CD4-positive, alpha-beta T cell treated with Interleukin-2 at 100 ng/mL for 4 hours (primary cell): ENCODE measurements around the gene INSIG1.

Experiments
- DNase-seq: peaks from one replicate; pipeline ENCODE4 v3.0.0-alpha.2; 2020; ENCODE audit warnings: low spot score

Gene INSIG1

GRCh38 chr7:155351120-155351870 is 53.6 kb downstream of the INSIG1 start:
- no peak for DNase-seq

GRCh38 chr7:155352076-155352752 is 54.5 kb downstream of the INSIG1 start:
- no peak for DNase-seq

DNA sequence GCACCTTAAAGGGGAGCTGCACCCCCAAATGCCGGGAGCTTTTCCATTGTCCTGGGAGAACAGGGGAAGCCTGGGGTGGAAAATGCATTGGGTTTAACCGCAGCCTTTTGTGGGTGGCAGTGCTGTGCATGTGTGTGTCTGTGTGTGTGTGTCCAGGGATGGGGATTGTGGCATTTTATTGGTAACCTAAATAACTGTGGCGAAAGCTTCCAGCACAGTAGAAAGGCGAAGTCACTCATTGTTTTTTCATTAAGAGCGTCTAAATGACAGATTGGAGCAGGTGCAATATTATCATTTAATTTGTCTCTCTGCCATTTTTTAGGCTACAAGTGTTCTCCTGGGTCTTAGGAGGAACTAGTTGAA is 55.1 kb downstream of the INSIG1 start:
- DNase-seq: no peak

- no peak for DNase-seq
These were observed 55.7 kb downstream of the INSIG1 start for GRCh38 chr7:155353256-155353897.

- DNase-seq: no peak
These were observed 56.8 kb downstream of the INSIG1 start for GRCh38 chr7:155354371-155355048.

GRCh38 chr7:155355176-155355575 is 57.5 kb downstream of the INSIG1 start:
- no peak for DNase-seq

DNA sequence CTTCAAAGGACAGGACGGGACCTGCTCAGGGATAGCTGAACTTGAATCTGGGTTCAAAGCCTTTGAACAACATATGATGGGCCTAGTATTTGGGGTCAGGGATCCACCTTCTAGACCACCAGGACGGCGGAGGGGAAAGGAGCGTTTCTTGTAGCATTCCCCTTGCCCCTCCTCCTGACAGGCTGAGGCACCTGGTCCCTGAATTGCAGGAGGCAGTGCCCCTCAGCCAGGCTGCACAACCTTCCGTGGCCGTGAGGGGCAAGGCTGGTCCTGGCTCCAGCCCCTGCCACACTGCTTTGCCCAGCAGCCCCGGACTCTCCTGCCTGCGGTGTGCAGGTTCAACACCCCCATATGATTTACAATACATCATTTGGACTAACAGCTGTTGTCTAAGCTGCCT is 58.1 kb downstream of the INSIG1 start:
- DNase-seq: no peak

DNA sequence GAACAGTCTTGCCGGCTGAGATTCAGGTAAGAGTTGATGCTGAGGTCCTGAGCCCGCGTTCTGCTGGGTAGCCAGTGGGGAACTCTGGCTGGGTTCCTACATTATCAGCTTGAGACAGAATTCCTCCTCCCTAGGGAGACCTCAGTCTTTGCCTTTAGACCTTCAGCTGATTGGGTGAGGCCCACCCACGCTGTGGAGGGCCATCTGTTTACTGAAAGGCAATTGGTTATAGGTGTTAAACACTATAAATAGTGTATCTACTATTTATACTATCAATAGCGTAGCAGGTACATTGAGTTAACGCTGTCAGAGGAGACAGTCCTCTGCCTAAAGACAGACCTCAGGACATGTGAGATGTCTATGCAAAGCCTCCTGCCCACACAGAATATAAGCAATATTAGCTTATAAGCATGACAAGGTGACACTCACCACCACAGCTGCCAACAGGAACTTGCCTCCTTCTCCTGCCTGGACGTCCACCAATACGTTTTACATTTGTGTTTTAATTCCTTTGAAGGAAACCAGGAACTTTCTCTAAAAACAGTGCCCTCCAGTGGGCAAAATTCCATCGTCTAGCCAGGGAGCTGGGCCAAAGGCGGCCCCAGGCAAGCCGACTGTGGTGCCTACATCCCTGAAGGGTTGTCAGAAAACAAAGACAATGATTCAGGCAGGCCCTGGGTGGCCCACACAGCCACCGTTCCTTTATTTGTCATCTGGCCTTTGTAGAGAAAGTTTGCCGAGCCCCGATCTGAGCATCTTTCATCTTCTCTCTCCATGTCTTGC is 58.8 kb downstream of the INSIG1 start:
- no peak for DNase-seq

DNA sequence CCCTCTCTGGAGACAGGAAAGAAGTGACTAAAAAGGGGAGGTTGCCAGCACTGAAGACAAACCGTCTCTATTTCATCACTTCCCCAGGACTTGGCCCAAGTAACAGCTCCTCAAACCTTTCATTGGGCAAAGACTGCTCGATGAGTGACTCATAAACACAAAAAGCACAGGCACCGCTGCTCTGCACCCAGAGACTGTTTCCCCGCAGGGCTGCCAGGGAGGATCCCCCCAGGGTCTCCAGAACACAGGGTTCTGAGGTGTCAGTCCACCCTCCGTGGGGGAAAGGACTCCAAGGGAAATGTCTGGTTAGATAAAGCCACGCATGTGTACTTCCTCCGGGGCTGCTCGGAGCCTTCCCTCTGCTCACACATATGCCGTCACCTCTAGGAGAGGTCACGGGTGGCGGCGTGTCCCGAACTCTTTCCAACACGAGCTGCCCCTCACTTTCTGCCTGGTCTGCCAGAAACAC is 59.9 kb downstream of the INSIG1 start:
- no peak for DNase-seq

GRCh38 chr7:155358066-155358947 is 60.6 kb downstream of the INSIG1 start:
- no peak for DNase-seq

- no peak for DNase-seq
These were observed 61.5 kb downstream of the INSIG1 start for GRCh38 chr7:155358948-155359712.
